MCF 10A (cell line): ENCODE results near the gene C1orf52. TPM values are rescaled to one million over a fixed set of nuclear protein-coding genes. Genes with fewer than 3 reads are reported as not detected.

Experiments
- BruUV-seq: library from RNA; stranded (reverse); fragments of 400-500 nt; replicated peaks from 2 replicates; lab custom pipeline; 2021; lab: Mats Ljungman, UMichigan
- CTCF ChIA-PET: fragments of 300-600 bp; sonication (Branson Sonifier 250); formaldehyde crosslinking; extraction: SDS; loops from one replicate; lab custom pipeline; 2021; ENCODE audit warnings: antibody characterized with exemption, inconsistent platforms; lab: Yijun Ruan, JAX
- POLR2A ChIA-PET: fragments of 300-600, 350-650 bp; sonication (Branson Sonifier 250); formaldehyde crosslinking; extraction: SDS; loops from one replicate; lab custom pipeline; 2020; ENCODE audit warnings: antibody characterized with exemption, inconsistent platforms; lab: Yijun Ruan, JAX
- DNase-seq: peaks from one replicate; pipeline ENCODE4 v3.0.0-alpha.2; 2018; ENCODE audit not compliant: unreplicated experiment
- H3K27ac Mint-ChIP-seq: one replicate; pipeline ENCODE4 v1.8.0; 2022; ENCODE audit warnings: mild to moderate bottlenecking, low read depth, mixed read lengths; ENCODE audit not compliant: unreplicated experiment
- H3K27me3 Mint-ChIP-seq: one replicate; pipeline ENCODE4 v1.8.0; 2022; ENCODE audit warnings: mixed read lengths; ENCODE audit not compliant: insufficient read depth, unreplicated experiment
- H3K36me3 Mint-ChIP-seq: one replicate; pipeline ENCODE4 v1.8.0; 2022; ENCODE audit warnings: mild to moderate bottlenecking, moderate library complexity, mixed read lengths; ENCODE audit not compliant: insufficient read depth, unreplicated experiment
- H3K4me1 Mint-ChIP-seq: one replicate; pipeline ENCODE4 v1.8.0; 2022; ENCODE audit warnings: mixed read lengths; ENCODE audit not compliant: insufficient read depth, unreplicated experiment
- H3K4me3 Mint-ChIP-seq: one replicate; pipeline ENCODE4 v1.8.0; 2022; ENCODE audit warnings: mild to moderate bottlenecking, moderate library complexity, mixed read lengths; ENCODE audit not compliant: unreplicated experiment
- H3K9me3 Mint-ChIP-seq: one replicate; pipeline ENCODE4 v1.8.0; 2022; ENCODE audit warnings: mixed read lengths; ENCODE audit not compliant: unreplicated experiment
- intact Hi-C: fragments of 100-400 bp; cut with micrococcal nuclease; formaldehyde crosslinking; loops from 2 replicates; pipeline ENCODE4 v1.14.1; 2022
- total RNA-seq: library from RNA; stranded (reverse); gene quantifications from 2 replicates; pipeline ENCODE4 v1.2.3, GENCODE V29; 2022
- TF ChIP-seq, protein P1 (sequence below): fragments of 200-600 bp; IDR thresholded peaks from one replicate; pipeline ENCODE4 v1.8.0; 2022; ENCODE audit warnings: antibody characterized with exemption, mild to moderate bottlenecking; ENCODE audit not compliant: unreplicated experiment

Gene C1orf52
- total RNA-seq, 1 experiment from 2014 or later = 31.7 TPM

- POLR2A ChIA-PET = interaction anchor here (0.6 to 1.2 kb wide), 2 partner anchors 51 to 232 kb away, joined by 3 read pairs; no protein-coding TSS in a partner anchor
- Mint-ChIP-seq H3K4me3 (no peak overlapping the region), H3K9me3 (no peaks in the 10 kb centered on the region), H3K4me1 (peaks cover 8% of the 10 kb centered on the region), H3K36me3 (no peaks in the 10 kb centered on the region), H3K27ac (no peak overlapping the region), H3K27me3 (no peaks in the 10 kb centered on the region)
- CTCF ChIA-PET = interaction anchor here (1.0 to 2.2 kb wide), 2 partner anchors 51 to 93 kb away, joined by 3 to 7 read pairs; no protein-coding TSS in a partner anchor
- TF ChIP-seq, protein P1, sequence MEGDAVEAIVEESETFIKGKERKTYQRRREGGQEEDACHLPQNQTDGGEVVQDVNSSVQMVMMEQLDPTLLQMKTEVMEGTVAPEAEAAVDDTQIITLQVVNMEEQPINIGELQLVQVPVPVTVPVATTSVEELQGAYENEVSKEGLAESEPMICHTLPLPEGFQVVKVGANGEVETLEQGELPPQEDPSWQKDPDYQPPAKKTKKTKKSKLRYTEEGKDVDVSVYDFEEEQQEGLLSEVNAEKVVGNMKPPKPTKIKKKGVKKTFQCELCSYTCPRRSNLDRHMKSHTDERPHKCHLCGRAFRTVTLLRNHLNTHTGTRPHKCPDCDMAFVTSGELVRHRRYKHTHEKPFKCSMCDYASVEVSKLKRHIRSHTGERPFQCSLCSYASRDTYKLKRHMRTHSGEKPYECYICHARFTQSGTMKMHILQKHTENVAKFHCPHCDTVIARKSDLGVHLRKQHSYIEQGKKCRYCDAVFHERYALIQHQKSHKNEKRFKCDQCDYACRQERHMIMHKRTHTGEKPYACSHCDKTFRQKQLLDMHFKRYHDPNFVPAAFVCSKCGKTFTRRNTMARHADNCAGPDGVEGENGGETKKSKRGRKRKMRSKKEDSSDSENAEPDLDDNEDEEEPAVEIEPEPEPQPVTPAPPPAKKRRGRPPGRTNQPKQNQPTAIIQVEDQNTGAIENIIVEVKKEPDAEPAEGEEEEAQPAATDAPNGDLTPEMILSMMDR = no peak
- no TSS peak for BruUV-seq
- peak; percentile 35 for DNase-seq
- intact Hi-C loops = no loop called here
These were observed 55.8 kb downstream of the C1orf52 start for GRCh38 chr1:85203573-85204171.

GRCh38 chr1:85202864-85203255, 56.6 kb downstream of the C1orf52 start:
- H3K4me3 Mint-ChIP-seq = peak overlapping the region; percentile 93
- no peaks in the 10 kb centered on the region for H3K9me3 Mint-ChIP-seq
- peaks cover 11% of the 10 kb centered on the region for H3K4me1 Mint-ChIP-seq
- H3K36me3 Mint-ChIP-seq = no peaks in the 10 kb centered on the region
- BruUV-seq = no TSS peak
- POLR2A ChIA-PET = interaction anchor here (0.9 to 1.6 kb wide), 2 partner anchors 13 to 258 kb away, joined by 3 to 4 read pairs; no protein-coding TSS in a partner anchor
- CTCF ChIA-PET = interaction anchor here (1.0 to 1.5 kb wide), 2 partner anchors 93 to 94 kb away, joined by 3 read pairs; no protein-coding TSS in a partner anchor
- no peak overlapping the region for H3K27ac Mint-ChIP-seq
- no peak for DNase-seq
- intact Hi-C loops = no loop called here
- no peaks in the 10 kb centered on the region for H3K27me3 Mint-ChIP-seq
- TF ChIP-seq, protein P1 = no peak

DNA sequence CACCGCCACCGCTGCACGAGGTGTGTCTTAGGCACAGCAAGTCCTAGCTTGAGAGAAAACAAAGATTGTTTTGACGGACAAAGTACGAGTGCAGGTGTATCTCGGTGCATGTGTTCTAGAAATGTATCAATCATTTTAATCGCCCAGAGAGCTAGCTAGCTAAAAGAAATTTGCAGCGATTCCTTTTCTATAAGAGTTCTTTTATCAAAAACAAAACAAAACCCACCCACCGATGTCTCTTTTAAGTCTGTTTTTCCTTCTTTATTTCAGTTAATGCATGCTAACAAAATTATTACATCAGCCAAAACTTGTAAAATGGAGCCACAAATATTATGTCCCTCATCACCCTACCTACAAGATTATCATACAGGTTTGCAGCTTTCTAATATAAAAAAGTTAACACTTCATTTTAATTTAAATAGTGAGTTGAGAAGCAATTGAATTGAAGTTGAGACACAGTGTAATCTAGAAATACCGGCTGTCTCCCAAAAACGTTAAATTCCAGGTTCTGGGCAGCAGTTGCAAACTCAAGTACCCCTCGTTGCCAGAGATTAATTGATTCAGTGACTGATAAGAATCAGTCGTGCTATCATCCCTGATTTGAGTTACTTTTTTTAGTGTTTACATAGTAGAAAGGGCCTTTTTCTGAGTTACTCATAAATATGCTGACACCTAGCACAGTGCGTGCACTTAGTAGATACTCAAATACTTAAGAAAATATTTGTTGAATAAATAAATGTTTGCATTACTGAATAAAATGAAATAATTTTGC, 57.2 kb downstream of the C1orf52 start:
- Mint-ChIP-seq H3K27ac (peak overlapping the region; percentile 76), H3K9me3 (no peaks in the 10 kb centered on the region), H3K4me3 (peak overlapping the region; percentile 93), H3K4me1 (peaks cover 14% of the 10 kb centered on the region), H3K36me3 (no peaks in the 10 kb centered on the region), H3K27me3 (no peaks in the 10 kb centered on the region)
- POLR2A ChIA-PET = interaction anchor here (0.6 to 4.9 kb wide), 11 partner anchors 9 to 1400 kb away, joined by 3 to 42 read pairs (median 4); partner anchors contain the start of genes BCL10 and C1orf52
- BruUV-seq = TSS peak; percentile 48
- DNase-seq = no peak
- CTCF ChIA-PET = interaction anchor here (1.0 to 1.5 kb wide), 4 partner anchors 52 to 258 kb away, joined by 3 to 5 read pairs (median 4); partner anchors contain the start of gene C1orf52
- intact Hi-C loops = no loop called here
- TF ChIP-seq, protein P1 = no peak
